ENCODE data around the gene SCYGR5. TPM values are rescaled to one million over a fixed set of nuclear protein-coding genes. Genes with fewer than 3 reads are reported as not detected.

The SCYGR5 gene
- total and polyA plus RNA-seq, 11 donors: not detected

DNA sequence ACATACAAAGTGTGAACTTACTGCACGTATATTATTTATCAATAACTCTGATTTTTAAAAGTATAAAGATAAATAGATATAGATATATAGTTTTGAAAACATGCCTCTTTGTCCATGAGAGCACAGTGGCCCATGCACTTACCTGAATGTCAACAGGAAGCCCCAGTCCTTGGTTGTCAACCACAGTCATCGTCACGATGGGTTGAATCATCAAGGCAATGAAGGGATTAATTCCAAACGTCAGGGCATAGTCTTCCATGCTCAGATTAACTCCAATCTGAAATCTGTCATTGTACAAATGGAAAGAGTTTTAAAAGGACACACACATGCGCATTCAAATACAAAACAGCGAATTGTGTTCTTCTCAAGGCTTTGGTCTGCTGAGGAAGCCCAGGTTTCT, 33.8 kb upstream of the SCYGR5 start:
- 80 to 83% (median 83%) methylated on average over 6 of the region's 6 CpGs for WGBS, 4 donors
- intact Hi-C loops (cut with DNase I): no loop called here
- ATAC-seq (no peak), DNase-seq (no peak)
- Histone ChIP-seq H3K27me3 (peaks cover 0 to 19% (median 0%) of the 10 kb centered on the region in 9 donors), H3K9me3 (no peaks in the 10 kb centered on the region), H3K4me1 (no peaks in the 10 kb centered on the region), H3K36me3 (no peaks in the 10 kb centered on the region), H3K4me3 (no peak overlapping the region), H3K27ac (no peak overlapping the region)
- no peak for TF ChIP-seq CTCF (IDR thresholded peaks at IDR 0.05)
- TF ChIP-seq POLR2A (IDR thresholded peaks at IDR 0.05): no peak

DNA sequence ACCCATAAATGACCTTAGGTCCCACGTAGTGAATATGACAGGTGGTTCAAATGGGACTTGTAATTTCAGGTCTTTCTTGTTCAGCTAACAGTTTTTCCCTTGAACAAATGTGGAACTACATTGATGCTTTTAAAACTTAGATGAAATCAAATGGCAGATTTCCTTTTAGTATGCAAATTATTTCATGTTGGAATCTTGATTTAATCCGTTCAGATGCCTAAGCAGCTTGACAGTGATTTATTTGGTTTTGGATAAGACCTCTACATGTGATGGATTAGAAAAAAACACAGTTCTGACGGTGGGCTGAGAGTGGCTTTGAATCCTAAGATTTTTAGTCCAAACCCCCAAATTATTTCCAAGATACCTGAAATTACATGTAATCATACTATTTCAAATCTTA, 32.4 kb upstream of the SCYGR5 start:
- peaks cover 0 to 16% (median 0%) of the 10 kb centered on the region in 9 donors for H3K27me3 ChIP-seq
- H3K9me3 ChIP-seq: no peaks in the 10 kb centered on the region
- DNase-seq (no peak), ATAC-seq (no peak)
- intact Hi-C loops (cut with DNase I): no loop called here
- no peaks in the 10 kb centered on the region for H3K4me1 ChIP-seq
- 64 to 72% (median 70%) methylated on average over 3 of the region's 3 CpGs for WGBS, 4 donors
- H3K36me3 ChIP-seq: no peaks in the 10 kb centered on the region
- H3K27ac ChIP-seq: no peak overlapping the region
- no peak overlapping the region for H3K4me3 ChIP-seq
- TF ChIP-seq POLR2A (IDR thresholded peaks at IDR 0.05) (no peak), CTCF (IDR thresholded peaks at IDR 0.05) (no peak)

DNA sequence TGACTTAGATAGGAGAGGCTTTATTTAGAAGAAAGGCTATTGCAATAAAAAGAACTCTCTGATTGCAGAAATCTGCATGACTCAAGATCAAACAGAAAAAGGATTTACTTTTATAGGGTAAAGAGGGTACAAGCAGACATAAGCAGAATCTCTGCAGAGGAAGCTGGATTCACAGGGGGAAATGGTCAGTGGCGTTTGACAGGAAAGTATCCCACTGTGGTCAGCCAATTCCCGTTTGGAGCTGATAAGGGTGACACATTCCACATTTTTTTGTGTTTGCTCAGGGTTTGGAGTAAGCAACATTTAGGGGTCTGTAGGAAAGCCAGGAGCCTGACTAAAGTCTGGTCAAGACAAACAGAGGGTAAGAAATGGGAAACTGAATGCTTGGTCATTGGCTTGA, 23.9 kb upstream of the SCYGR5 start:
- TF ChIP-seq CTCF (IDR thresholded peaks at IDR 0.05) (no peak), POLR2A (IDR thresholded peaks at IDR 0.05) (no peak)
- Histone ChIP-seq H3K4me1 (no peaks in the 10 kb centered on the region), H3K36me3 (no peaks in the 10 kb centered on the region), H3K27me3 (no peaks in the 10 kb centered on the region), H3K4me3 (no peak overlapping the region), H3K9me3 (no peaks in the 10 kb centered on the region), H3K27ac (no peak overlapping the region)
- DNase-seq (no peak), ATAC-seq (no peak)
- whole genome bisulfite sequencing, 4 donors: 7 to 10% (median 9%) methylated on average over 2 of the region's 2 CpGs
- intact Hi-C loops (cut with DNase I): no loop called here

GRCh38 chr2:227643990-227644551, 22.5 kb upstream of the SCYGR5 start:
- Histone ChIP-seq H3K4me3 (no peak overlapping the region), H3K27me3 (no peaks in the 10 kb centered on the region), H3K9me3 (no peaks in the 10 kb centered on the region), H3K36me3 (no peaks in the 10 kb centered on the region), H3K27ac (no peak overlapping the region), H3K4me1 (no peaks in the 10 kb centered on the region)
- WGBS, 4 donors: 84 to 92% (median 88%) methylated on average over 5 of the region's 5 CpGs
- TF ChIP-seq POLR2A (IDR thresholded peaks at IDR 0.05): no peak
- no peak for DNase-seq
- no peak for ATAC-seq
- intact Hi-C loops (cut with DNase I): no loop called here

DNA sequence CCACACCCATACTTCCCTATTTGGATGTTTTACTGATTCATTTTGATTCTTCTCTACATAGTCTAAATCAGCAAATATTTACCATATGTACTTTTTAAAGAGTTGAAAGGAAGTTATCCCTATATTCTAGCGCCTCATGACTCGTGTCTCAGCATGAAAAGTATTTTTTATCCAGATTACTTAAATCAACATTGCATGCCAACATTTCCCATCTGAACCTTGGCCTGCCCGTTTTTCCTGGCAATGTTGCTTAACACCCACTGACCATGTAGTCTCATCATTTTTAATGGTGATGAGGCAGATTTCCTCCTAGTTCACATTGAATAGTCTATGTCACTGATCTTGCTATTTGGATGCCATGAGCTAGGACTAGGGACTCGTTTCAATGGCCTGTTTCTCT, 13.2 kb upstream of the SCYGR5 start:
- DNase-seq (no peak), ATAC-seq (peak in 1 of 4 donors; percentile 29)
- no peaks in the 10 kb centered on the region for H3K36me3 ChIP-seq
- no peaks in the 10 kb centered on the region for H3K27me3 ChIP-seq
- intact Hi-C loops (cut with DNase I): loop anchor here in 3 of 10 donors (10.0 kb wide), 3 partner anchors 179 to 231 kb away; partner anchors contain the start of gene AGFG1 (in 1 of the 3)
- TF ChIP-seq CTCF (IDR thresholded peaks at IDR 0.05) (no peak), POLR2A (IDR thresholded peaks at IDR 0.05) (no peak)
- H3K4me1 ChIP-seq: peaks cover 0 to 5% (median 0%) of the 10 kb centered on the region in 12 donors
- H3K27ac ChIP-seq: peak overlapping the region in 1 of 12 donors; percentile 10
- H3K9me3 ChIP-seq: no peaks in the 10 kb centered on the region
- 52 to 59% (median 57%) methylated on average over 4 of the region's 4 CpGs for WGBS, 4 donors
- no peak overlapping the region for H3K4me3 ChIP-seq

Measured in heart left ventricle (tissue), 16 donors.